Measurements from ENCODE around the gene SOCS4. TPM values are rescaled to one million over a fixed set of nuclear protein-coding genes. Genes with fewer than 3 reads are reported as not detected.
"Not testable (repeated sequence)": the region's sequence is repeated elsewhere in the genome, so short reads cannot be mapped to it uniquely, and the experiment has no call there.

Gene SOCS4
- total RNA-seq, 1 donor from 2014 or later = 18.6 TPM

DNA sequence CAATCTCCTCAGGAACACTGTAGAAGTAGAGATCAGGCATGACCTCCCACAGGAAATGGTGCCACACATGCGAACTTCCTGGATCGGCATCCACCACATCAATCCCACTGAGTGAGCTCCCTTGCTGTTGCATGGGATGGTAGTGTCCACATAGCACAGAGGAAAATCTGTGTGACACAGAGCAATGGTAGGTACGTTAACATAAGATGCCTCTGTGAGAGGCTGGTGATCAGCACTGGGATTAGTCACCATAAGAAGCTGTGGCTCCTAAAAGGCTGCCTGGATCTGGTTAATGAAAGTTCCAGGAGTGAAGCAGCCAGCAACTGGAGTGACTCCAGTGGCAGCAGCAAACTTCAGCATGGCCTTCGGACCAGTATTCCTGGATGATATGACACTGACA, 22.0 kb upstream of the SOCS4 start:
- no peak for DNase-seq (ENCODE audit: low read depth)
- TF ChIP-seq, protein P1, sequence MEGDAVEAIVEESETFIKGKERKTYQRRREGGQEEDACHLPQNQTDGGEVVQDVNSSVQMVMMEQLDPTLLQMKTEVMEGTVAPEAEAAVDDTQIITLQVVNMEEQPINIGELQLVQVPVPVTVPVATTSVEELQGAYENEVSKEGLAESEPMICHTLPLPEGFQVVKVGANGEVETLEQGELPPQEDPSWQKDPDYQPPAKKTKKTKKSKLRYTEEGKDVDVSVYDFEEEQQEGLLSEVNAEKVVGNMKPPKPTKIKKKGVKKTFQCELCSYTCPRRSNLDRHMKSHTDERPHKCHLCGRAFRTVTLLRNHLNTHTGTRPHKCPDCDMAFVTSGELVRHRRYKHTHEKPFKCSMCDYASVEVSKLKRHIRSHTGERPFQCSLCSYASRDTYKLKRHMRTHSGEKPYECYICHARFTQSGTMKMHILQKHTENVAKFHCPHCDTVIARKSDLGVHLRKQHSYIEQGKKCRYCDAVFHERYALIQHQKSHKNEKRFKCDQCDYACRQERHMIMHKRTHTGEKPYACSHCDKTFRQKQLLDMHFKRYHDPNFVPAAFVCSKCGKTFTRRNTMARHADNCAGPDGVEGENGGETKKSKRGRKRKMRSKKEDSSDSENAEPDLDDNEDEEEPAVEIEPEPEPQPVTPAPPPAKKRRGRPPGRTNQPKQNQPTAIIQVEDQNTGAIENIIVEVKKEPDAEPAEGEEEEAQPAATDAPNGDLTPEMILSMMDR (IDR thresholded peaks at IDR 0.05; ENCODE audit: insufficient read depth, low read length, poor library complexity, severe bottlenecking) = no peak
- no peaks in the 10 kb centered on the region for H3K27me3 ChIP-seq (ENCODE audit: control insufficient read depth, insufficient read depth, low read length)
- no peak overlapping the region for H3K4me3 ChIP-seq (ENCODE audit: low read depth, low read length)
- H3K36me3 ChIP-seq (ENCODE audit: control insufficient read depth, insufficient read depth, low read length) = no peaks in the 10 kb centered on the region

GRCh38 chr14:55015006-55015405, 12.0 kb upstream of the SOCS4 start:
- H3K36me3 ChIP-seq (ENCODE audit: control insufficient read depth, insufficient read depth, low read length) = no peaks in the 10 kb centered on the region
- TF ChIP-seq, protein P1 (IDR thresholded peaks at IDR 0.05; ENCODE audit: insufficient read depth, low read length, poor library complexity, severe bottlenecking) = no peak
- no peak overlapping the region for H3K4me3 ChIP-seq (ENCODE audit: low read depth, low read length)
- H3K27me3 ChIP-seq (ENCODE audit: control insufficient read depth, insufficient read depth, low read length) = no peaks in the 10 kb centered on the region
- DNase-seq (ENCODE audit: low read depth) = no peak

DNA sequence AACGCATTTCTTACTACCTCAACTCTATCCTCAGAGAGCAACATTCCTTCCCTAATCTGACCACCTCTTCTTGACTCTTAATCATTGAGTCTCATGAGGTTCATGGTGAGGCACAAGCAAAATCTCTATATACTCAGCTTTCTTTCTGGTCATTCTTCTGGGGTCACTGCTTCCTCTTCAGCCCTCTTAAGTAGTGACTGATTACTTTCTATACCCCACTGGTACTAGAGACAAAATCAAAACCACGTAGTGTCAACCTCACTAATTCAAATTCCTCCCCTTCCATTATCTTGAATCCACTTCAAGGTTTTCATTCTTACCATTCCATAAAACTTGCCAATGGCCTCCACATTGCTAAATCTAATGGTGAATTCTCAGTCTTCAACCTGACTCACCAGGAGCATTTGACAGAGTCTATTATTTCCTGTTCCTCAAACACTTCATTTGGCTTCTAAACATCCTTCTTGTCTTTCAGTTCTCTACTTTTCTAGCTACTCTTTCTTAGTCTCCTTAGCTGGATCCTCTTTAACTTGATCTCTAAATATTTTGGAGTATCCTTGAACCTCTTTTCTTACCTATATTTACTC, 7.0 kb upstream of the SOCS4 start:
- Histone ChIP-seq H3K4me3 (ENCODE audit: low read depth, low read length) (no peak overlapping the region), H3K27me3 (ENCODE audit: control insufficient read depth, insufficient read depth, low read length) (no peaks in the 10 kb centered on the region), H3K36me3 (ENCODE audit: control insufficient read depth, insufficient read depth, low read length) (no peaks in the 10 kb centered on the region)
- TF ChIP-seq, protein P1 (IDR thresholded peaks at IDR 0.05; ENCODE audit: insufficient read depth, low read length, poor library complexity, severe bottlenecking) = no peak
- DNase-seq (ENCODE audit: low read depth) = no peak

GRCh38 chr14:55024365-55024764, 2.7 kb upstream of the SOCS4 start:
- DNase-seq (ENCODE audit: low read depth); H3K27me3 ChIP-seq (ENCODE audit: control insufficient read depth, insufficient read depth, low read length); H3K36me3 ChIP-seq (ENCODE audit: control insufficient read depth, insufficient read depth, low read length); H3K4me3 ChIP-seq (ENCODE audit: low read depth, low read length): not testable (repeated sequence)

DNA sequence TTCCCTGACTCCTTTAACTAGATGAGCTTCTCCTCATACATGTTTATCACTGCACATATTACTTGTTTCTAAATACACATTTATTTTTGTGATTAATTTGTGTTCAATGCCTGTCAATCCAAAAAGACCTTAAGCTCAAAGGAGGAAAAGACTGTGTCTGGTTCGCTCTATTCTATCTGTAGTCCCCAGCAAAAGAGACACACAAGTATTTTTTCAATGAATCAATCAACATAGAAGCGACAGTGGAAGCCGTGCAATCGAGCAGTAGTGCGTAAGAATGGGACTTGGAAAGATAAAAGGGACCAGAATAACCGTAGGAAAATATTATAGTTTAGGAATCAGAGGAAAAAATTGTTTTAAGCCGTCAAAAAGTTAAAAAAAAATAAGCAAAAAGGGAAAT, 1.1 kb upstream of the SOCS4 start:
- TF ChIP-seq, protein P1 (IDR thresholded peaks at IDR 0.05; ENCODE audit: insufficient read depth, low read length, poor library complexity, severe bottlenecking) = no peak
- no peak for DNase-seq (ENCODE audit: low read depth)
- Histone ChIP-seq H3K36me3 (ENCODE audit: control insufficient read depth, insufficient read depth, low read length) (no peaks in the 10 kb centered on the region), H3K27me3 (ENCODE audit: control insufficient read depth, insufficient read depth, low read length) (no peaks in the 10 kb centered on the region), H3K4me3 (ENCODE audit: low read depth, low read length) (peak overlapping the region; percentile 96)

DNA sequence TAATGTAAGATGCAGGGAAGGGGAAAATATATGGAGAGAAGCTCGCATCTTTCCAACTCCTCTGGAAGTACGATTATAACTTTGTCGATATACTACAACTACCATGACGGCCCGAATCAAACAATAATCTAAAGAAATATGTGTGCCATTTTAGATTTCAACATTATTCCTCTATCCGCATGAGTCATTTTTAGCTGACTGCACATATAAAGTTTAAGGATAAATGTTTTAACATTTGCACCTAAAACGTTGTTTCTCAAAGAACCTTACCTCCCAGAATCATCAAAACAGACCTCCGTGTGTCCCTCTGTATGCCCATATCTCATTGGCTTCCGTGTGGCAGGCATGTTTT, 619 bp upstream of the SOCS4 start:
- TF ChIP-seq, protein P1 (IDR thresholded peaks at IDR 0.05; ENCODE audit: insufficient read depth, low read length, poor library complexity, severe bottlenecking) = no peak
- H3K4me3 ChIP-seq (ENCODE audit: low read depth, low read length) = peak overlapping the region; percentile 96
- no peak for DNase-seq (ENCODE audit: low read depth)
- H3K36me3 ChIP-seq (ENCODE audit: control insufficient read depth, insufficient read depth, low read length) = no peaks in the 10 kb centered on the region
- H3K27me3 ChIP-seq (ENCODE audit: control insufficient read depth, insufficient read depth, low read length) = no peaks in the 10 kb centered on the region
